Measurements from ENCODE around the gene RPL39.

The RPL39 gene

GRCh38 chrX:119760026-119760877 is 31.2 kb downstream of the RPL39 start:
- DNase-seq (ENCODE audit: low read depth) = no peak
- no peak for TF ChIP-seq CTCF (IDR thresholded peaks at IDR 0.05; ENCODE audit: control insufficient read depth, insufficient read depth, low read depth, low read length, missing control alignments)
- H3K4me3 ChIP-seq (ENCODE audit: control insufficient read depth, low read depth, low read length) = no peak overlapping the region

GRCh38 chrX:119759248-119759766 is 32.1 kb downstream of the RPL39 start:
- no peak for DNase-seq (ENCODE audit: low read depth)
- no peak for TF ChIP-seq CTCF (IDR thresholded peaks at IDR 0.05; ENCODE audit: control insufficient read depth, insufficient read depth, low read depth, low read length, missing control alignments)
- no peak overlapping the region; the same call in 1 of the 2 replicates for H3K4me3 ChIP-seq (ENCODE audit: control insufficient read depth, low read depth, low read length)

- H3K4me3 ChIP-seq (ENCODE audit: control insufficient read depth, low read depth, low read length) = peak overlapping the region; percentile 45
- DNase-seq (ENCODE audit: low read depth) = no peak
- TF ChIP-seq CTCF (IDR thresholded peaks at IDR 0.05; ENCODE audit: control insufficient read depth, insufficient read depth, low read depth, low read length, missing control alignments) = no peak
These were observed 32.6 kb downstream of the RPL39 start for GRCh38 chrX:119758731-119759247.

- TF ChIP-seq CTCF (IDR thresholded peaks at IDR 0.05; ENCODE audit: control insufficient read depth, insufficient read depth, low read depth, low read length, missing control alignments) = no peak
- DNase-seq (ENCODE audit: low read depth) = no peak
- peak within 1 kb of the TSS; percentile 45 for H3K4me3 ChIP-seq (ENCODE audit: control insufficient read depth, low read depth, low read length)
These were observed 33.3 kb downstream of the RPL39 start, which contains the start of gene SOWAHD for GRCh38 chrX:119757979-119758730. TSS of gene SOWAHD (plus strand) at chrX:119758588. CDS start at chrX:119758668, 80 bp downstream.

- DNase-seq (ENCODE audit: low read depth) = no peak
- no peak overlapping the region for H3K4me3 ChIP-seq (ENCODE audit: control insufficient read depth, low read depth, low read length)
- no peak for TF ChIP-seq CTCF (IDR thresholded peaks at IDR 0.05; ENCODE audit: control insufficient read depth, insufficient read depth, low read depth, low read length, missing control alignments)
These were observed 33.8 kb downstream of the RPL39 start for GRCh38 chrX:119757646-119757978.

- H3K4me3 ChIP-seq (ENCODE audit: control insufficient read depth, low read depth, low read length) = no peak overlapping the region
- no peak for TF ChIP-seq CTCF (IDR thresholded peaks at IDR 0.05; ENCODE audit: control insufficient read depth, insufficient read depth, low read depth, low read length, missing control alignments)
These were observed 34.3 kb downstream of the RPL39 start for GRCh38 chrX:119756926-119757635.

More at GRCh38 chrX:119756926-119757635, 34.3 kb downstream of the RPL39 start:
- no peak for DNase-seq (ENCODE audit: low read depth)
